Fibroblast of upper back skin (primary cell): ENCODE data around the gene CEMIP.

Experiments used
- DNase-seq: peaks from one replicate; pipeline ENCODE4 v3.0.0-alpha.2; 2013

The CEMIP gene

DNA sequence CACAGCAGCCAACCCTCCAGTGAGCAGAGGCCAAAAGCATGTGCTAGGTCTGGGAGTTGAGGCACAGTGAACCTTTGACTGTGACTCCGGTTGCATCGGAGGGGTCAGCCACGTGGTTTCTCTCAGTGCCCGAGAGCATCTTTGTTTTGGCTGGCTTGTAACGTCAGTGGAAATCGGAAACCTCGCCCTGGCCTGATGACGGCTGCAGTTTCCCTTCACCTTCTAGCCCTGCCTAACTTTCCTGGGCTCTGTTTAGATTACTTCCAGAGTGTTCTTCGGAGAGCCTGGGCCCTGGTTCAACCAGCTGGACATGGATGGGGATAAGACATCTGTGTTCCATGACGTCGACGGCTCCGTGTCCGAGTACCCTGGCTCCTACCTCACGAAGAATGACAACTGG is 153.8 kb downstream of the CEMIP start:
- DNase-seq = no peak

DNA sequence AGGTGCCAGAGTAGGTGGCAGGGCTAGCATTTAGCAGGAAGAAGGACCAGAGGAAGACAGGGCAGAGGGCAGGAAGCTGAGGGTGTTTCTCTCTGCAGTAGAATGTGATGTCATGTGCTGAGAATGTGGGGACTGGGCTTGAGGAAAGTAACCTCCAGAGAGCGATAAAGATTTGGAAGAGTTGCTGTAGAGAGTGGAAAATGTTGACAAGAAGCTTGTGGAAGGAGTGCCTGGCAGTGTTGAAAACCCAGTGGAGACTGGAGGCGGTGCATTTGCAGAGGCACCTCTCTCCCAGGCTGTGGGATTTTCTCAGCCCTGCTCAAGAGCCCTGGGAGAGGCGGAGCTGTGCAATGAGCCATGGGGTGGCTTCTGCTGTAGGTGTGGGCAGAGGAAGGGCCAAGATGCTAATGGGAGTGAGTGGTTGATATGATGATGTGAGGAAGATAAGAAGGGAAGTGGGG is 155.6 kb downstream of the CEMIP start:
- DNase-seq = peak; percentile 58

- no peak for DNase-seq
Observed at GRCh38 chr15:80936288-80937078, 157.3 kb downstream of the CEMIP start.

DNA sequence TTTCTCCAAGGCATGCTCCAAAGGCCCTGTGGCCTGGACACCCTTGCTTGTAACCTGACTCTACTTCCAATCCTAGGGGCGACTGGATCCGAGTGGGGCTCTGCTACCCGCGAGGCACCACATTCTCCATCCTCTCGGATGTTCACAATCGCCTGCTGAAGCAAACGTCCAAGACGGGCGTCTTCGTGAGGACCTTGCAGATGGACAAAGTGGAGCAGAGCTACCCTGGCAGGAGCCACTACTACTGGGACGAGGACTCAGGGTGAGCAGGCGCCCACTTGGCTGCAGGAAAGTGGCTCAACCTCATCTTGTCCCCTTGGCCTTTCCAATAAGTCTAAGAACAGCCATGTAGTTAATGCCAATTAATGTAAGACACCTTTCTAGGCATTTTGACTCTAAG is 158.5 kb downstream of the CEMIP start:
- DNase-seq = no peak

DNA sequence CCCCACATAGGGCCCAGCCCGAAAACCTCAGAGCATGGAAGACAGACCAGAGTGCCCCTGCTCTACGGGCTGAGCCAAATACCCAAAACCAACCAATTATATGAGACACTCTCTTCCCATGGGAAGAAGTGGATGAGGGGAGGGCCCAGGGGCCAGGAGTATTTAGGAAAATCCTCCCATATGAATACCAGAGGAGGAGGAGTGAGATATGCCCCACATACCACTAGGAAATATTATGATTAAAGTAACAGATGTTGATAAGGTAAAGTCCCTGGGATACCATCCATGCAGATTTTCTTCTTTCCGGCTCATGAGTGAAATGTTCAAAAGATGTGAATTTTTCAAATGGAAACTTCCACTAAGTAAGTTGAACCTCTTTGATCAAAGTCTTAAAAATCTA is 160.0 kb downstream of the CEMIP start:
- DNase-seq = no peak

GRCh38 chr15:80940331-80940730 is 161.2 kb downstream of the CEMIP start:
- DNase-seq = no peak

- DNase-seq = no peak
Observed at GRCh38 chr15:80940851-80941250, 161.7 kb downstream of the CEMIP start.

GRCh38 chr15:80942266-80942665 is 163.1 kb downstream of the CEMIP start:
- DNase-seq = no peak

DNA sequence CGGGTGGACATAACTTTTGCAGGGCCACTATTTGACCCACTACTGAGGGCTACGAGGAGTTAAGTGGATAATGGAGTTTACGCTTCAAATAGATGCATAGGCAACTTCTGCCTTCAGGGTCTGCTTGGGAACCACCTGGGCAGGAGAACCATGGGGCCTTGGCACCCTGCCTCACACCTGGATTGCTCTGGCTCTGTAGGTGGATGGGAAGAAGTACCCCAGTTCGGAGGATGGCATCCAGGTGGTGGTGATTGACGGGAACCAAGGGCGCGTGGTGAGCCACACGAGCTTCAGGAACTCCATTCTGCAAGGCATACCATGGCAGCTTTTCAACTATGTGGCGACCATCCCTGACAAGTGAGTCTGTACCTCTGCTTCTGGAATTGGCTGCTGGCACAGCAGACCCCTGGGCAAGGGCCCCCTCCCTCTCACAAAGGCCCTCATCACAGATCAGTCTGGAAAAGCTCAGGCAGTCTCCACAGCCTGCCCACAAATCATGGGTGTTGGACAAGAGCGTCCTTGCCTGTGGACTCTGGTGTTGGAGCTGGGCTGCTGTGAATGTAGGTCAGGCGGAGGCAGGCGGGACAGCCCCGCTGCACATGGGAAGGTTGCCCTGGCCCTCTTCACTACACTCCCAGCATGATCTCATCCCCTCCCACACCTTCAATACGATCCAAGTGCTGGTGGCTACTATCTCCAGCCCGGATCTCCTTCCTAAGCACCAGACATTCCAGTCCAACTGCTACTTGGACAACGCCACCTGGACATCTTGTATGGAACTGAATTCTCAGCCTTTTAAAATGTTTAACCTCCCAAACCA is 163.8 kb downstream of the CEMIP start:
- no peak for DNase-seq

- no peak for DNase-seq
Observed at GRCh38 chr15:80944818-80945217, 165.6 kb downstream of the CEMIP start.

DNA sequence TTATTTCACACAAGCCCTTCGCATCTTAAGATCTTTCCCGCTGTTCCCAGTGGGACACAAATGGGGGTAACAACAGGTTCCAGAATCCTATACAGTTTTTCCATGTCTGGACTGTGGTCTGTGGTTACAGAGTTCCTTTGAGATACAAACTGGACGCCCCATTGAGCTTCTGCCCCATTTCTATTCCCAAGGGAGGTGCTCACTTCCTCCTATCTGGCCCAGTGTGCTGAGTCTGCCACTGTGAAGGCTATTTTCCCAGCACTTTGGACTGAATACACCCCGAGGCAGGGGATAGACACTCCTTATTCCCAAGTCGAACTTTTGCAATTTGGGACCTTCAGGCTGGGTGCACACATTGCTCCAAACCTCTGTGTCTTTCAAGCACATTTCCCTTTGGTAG is 166.4 kb downstream of the CEMIP start:
- no peak for DNase-seq

- DNase-seq = no peak
Observed at GRCh38 chr15:80946576-80946975, 167.4 kb downstream of the CEMIP start.

DNA sequence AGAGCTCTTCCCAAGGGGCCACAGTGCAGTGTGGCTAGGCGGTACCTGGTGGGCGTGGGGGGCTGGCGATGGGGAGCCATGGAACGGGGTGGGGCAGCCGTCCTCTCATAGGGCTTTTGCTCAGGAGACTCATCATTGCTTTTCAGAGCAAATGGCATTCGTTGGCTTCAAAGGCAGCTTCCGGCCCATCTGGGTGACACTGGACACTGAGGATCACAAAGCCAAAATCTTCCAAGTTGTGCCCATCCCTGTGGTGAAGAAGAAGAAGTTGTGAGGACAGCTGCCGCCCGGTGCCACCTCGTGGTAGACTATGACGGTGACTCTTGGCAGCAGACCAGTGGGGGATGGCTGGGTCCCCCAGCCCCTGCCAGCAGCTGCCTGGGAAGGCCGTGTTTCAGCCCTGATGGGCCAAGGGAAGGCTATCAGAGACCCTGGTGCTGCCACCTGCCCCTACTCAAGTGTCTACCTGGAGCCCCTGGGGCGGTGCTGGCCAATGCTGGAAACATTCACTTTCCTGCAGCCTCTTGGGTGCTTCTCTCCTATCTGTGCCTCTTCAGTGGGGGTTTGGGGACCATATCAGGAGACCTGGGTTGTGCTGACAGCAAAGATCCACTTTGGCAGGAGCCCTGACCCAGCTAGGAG is 169.6 kb downstream of the CEMIP start:
- no peak for DNase-seq

GRCh38 chr15:80949756-80950155 is 170.6 kb downstream of the CEMIP start:
- DNase-seq = no peak

GRCh38 chr15:80950291-80951078 is 171.3 kb downstream of the CEMIP start:
- no peak for DNase-seq

DNA sequence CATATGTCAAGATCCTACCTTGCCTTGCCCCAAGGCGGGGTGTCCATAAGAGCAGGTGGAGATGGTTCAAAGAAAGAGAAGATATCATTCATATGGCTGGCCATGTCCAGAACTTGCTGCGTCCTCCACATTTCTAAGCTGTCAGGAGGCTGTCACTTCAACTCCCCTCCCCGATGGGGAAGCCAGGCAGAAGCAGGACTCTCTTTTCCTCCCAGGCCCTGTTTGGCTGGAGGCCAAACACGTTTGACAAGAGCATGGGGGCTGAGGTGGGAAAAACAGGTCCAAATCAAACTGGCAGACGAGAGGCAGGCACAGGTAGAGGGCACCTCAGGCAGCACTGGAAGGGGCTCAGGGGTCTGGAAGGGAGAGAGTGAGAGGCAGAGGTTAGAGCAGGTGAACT is 172.8 kb downstream of the CEMIP start:
- no peak for DNase-seq

DNA sequence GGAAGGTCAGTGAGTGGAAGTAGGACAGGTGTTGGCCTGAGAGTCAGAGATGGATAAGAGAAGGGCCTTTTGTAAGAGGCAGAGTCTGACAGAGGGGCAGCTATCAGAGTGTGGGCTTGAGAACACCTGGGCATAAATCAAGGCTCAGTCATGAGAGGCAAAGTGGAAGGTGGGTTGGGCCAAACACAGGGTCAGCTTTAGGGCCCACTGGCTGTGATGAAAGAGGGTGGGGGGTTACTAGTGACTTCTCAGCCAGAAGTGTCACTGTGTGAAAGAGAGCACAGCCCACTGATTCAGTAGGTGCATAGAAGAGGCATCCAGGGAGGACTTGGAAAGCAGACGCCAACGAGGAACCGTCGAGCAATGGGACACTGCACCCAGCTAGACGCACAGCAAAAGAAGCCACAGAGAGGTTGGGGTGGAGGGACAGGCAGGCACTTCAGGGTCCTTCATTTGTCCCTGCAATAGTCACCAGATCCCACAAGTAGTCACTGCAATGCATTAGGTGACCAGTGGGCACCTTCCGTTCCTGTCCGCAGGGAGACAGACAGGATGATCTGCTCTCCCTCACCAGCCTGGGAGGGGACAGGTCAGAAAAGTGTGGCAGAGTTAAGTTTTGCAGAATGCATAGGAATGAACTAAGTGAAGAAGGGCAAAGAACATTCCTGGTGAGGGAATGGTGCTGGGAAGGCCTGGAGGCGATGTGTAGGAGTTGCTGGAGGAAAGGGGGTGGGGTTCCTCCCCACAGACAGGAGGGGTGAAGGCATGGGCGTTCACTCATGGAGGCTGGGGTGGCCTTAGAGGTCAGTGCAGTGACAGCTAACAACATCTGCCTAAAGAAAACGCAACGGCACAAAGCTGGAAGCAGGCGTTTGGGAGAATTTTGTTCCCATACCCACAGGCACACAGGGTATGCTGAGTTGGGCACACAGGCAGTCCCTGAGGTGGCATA is 174.1 kb downstream of the CEMIP start:
- DNase-seq = no peak

GRCh38 chr15:80953953-80954778 is 175.0 kb downstream of the CEMIP start:
- no peak for DNase-seq

GRCh38 chr15:80955571-80956452 is 176.6 kb downstream of the CEMIP start:
- peak; percentile 87 for DNase-seq

DNA sequence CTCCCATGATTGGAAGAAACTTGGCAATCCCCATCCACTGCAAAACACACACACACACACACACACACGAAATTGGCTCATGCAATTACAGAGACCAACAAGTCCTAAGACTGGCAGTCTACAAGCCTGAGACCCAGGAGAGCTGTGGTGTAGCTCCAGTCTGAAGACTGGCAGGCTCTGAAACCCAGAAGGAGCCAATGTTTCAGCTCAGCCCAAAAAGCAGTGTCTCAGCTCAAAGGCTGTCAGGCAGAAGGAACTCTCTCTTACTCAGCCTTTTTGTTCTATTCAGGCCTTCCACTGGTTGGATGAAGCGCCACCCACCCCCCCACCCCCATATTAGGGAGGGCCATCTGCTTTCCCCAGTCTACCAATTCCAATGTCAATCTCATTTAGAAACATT is 178.4 kb downstream of the CEMIP start:
- peak; percentile 14 for DNase-seq
